RCC 7860 (cell line): ENCODE results near the gene ARL5B.
"Not testable (repeated sequence)": the region's sequence is repeated elsewhere in the genome, so short reads cannot be mapped to it uniquely, and the experiment has no call there.

Experiments used
- DNase-seq: peaks from one replicate; pipeline ENCODE4 v3.0.0-alpha.2; 2015; ENCODE audit warnings: low spot score
- FAIRE-seq: peaks from 2 replicates; lab custom pipeline; 2012; peaks lifted over from hg19 to GRCh38; lab: Jason Lieb, UNC

Gene ARL5B, protein sequence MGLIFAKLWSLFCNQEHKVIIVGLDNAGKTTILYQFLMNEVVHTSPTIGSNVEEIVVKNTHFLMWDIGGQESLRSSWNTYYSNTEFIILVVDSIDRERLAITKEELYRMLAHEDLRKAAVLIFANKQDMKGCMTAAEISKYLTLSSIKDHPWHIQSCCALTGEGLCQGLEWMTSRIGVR

DNA sequence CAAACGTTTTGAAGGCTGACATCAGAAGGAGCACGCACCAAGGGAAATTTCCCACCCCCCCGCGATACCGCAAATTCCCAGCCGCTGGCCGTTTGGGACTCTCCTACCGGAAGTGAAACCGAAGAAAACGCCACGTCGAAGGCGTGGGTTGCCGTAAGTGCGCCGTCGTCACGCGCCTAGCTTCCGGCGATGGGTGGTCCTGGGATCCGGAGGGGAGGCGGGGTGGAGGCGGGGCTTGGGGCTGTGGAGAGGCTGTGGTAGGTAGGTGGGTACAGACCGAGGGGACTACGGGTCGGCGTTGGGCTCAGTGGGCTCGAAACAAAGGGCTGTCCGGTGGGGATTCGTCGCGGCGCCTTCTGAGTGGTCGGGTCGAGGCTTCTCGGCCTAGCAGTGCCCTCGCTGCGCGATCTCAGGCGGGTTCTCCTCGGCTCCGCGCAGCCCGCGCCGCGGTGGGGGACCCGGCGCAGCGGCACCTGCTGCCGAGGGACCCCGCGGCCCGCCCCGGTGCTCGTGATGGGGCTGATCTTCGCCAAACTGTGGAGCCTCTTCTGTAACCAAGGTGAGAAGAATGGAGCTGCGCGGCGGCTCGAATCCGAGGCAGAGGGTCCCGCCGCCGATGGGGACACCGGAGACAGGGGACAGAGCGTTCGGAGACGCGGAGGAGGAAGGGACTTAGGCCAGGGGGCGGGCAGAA, at the start of gene ARL5B:
Gene ARL5B (plus strand): TSS at position 307 of the 694 bp plus-strand sequence. CDS start 207 bp downstream, at position 514.
- DNase-seq (peak; percentile 92), FAIRE-seq (peak; percentile 86)

DNA sequence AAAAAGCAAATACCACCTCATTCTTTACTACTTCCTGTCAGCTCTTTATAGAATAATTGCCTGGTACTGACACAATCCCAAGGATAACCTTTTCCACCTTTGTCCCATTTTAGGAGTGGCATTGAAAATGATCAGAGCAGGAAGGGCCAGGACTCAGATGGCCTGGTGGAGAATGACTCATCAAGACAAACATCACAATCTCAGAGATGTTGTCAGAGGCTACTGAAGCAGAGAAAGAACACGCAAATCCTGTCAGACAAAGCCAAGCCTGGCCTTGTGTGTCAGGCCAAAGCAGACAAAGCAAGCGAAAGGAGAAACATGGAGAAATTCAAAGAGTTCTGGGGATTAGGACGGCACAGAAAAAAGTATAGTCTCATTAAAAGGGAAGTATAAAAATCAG, 48.7 kb upstream of the ARL5B start:
- DNase-seq, result peak; percentile 94
- peak; percentile 98 for FAIRE-seq

DNA sequence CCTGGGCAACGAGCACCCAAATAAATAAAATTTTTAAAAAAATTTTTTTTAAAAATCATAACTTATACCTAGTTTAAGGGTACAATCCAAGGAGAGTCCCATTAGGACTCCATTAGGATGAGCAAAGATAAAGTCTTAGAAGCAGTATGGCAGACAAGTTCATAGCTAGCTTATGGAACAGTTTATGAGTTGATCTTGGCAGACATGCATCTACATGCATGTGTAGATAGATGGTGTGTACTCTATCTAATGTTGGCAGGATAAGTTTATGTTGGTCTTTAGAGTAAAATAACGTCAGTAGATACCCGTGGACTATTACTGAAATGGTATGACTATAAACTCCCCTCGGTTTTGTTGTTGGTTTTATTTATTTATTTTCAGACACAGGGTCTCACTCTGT, 48.1 kb upstream of the ARL5B start:
- DNase-seq (no peak), FAIRE-seq (no peak)

DNA sequence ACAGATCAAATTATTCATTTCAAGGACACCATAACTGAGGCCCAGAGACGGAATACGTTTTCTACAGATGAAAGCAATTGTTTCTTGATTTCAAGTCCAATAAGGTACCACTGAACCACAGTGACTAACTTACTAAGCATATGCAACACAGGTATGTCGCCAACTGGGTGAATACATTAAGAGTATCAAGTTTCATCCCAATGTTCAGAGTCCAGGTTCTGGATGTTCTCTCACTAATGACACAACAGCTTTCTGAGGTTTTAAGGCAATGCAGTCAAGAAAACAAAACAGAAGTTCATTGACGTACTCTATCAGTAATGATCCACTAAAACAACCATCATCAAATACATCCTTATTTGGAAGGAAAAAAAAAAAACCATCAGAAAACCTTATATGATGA, 43.6 kb upstream of the ARL5B start:
- FAIRE-seq (no peak), DNase-seq (no peak)

DNA sequence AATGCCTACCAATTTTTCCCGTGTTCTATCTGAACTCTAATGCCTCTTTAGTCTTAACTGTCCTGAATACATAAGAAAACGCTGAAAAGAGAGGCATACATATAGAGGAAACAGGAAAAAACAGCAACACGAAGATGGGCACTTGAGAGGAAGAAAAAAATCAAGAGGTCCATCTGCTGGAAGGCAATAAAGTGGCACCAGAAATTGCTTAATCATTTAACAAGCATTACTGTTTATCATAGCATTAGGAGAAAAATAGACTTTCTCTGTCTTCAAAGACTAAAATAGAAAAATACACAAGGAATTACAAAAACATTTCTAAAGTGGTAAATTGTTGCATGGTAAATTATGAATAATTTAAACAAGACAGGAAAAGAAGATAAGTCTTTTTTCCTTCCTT, 42.9 kb upstream of the ARL5B start:
- FAIRE-seq, result no peak
- DNase-seq, result no peak

DNA sequence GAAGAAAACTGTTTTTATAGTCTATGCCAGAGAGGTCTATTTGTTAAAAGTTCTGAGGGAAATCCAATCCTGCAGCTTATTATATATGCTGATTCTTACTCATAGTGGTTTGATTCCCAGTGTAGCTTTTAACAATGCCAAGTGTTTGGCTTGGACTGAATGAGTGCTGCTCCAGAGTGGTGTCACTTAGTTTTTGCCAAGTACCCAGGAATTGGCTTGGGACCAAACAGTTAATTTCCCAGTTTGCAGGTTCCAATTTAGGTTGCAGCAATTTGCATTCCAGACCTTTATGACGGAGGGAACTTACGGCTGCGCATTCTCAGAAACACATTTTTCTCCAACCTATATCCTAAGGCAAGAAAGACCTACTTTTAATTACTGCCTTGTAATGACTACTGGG, 40.2 kb upstream of the ARL5B start:
- DNase-seq, result no peak

DNA sequence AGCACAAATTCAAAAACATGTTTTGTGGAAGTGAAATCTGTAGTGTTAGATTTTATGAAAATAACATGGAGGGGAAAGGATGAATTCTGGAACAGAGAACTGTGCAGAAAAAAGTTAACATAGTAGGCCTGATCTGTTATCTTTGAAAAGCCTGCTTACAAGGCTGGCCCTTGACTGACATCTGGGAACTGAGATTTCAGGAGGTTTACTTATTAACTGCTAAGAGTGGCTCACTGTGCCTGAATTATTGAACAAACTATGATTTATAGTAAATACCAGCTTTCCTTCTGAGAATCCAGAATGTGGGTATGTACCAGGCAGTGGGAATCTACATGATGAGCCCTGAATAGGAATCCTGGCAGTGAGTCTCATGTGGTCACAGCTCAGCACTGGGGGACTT, 38.4 kb upstream of the ARL5B start:
- DNase-seq, result no peak
- FAIRE-seq, result no peak

More for the DNA sequence above, 40.2 kb upstream of the ARL5B start:
- FAIRE-seq, result no peak

DNA sequence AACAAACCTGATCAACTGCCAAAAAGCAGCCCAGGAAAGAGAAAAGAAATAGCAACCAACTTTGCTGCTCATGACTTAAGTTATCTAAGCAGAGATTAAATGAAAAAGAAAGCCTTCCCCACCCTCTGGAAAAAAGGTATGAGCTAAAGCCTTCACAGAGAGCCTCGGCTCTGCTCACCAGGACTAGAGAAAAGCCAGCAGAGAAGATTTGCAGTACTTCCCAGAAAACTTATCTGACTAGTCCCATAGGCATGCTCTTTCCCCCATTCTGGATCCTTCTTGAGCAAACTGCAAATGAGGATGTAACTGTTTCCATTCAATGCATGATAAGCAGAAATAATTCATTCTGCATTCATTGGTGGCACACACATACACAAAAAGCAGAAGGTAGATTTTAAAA, 35.6 kb upstream of the ARL5B start:
- not testable (repeated sequence) for FAIRE-seq, DNase-seq

DNA sequence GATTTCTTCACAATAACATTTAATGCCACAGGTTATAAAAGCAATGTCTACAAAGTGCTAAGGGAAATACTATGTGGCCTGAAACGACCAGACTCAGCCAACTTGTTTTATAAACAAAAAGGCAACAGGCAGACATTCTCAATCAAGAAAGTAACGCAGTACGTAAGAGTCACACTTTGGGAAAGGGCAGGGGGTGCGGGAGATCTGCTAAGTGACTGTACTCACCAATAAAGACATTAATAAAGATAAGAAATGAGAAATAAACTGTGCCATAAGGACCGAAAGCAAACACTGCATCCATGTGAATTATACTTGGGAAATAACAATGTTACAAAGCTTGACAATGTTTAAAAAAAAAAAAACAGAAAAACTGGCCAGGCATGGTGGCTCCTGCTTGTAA, 33.3 kb upstream of the ARL5B start:
- FAIRE-seq, result no peak
- no peak for DNase-seq

DNA sequence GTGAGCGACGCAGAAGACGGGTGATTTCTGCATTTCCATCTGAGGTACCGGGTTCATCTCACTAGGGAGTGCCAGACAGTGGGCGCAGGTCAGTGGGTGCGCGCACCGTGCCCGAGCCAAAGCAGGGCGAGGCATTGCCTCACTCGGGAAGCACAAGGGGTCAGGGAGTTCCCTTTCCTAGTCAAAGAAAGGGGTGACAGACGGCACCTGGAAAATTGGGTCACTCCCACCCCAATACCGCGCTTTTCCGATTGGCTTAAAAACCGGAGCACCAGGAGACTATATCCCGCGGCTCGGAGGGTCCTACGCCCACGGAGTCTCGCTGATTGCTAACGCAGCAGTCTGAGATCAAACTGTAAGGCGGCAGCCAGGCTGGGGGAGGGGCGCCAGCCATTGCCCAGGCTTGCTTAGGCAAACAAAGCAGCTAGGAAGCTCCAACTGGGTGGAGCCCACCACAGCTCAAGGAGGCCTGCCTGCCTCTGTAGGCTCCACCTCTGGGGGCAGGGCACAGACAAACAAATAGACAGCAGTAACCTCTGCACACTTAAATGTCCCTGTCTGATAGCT, 31.7 kb upstream of the ARL5B start:
- FAIRE-seq, result not testable (repeated sequence)

DNA sequence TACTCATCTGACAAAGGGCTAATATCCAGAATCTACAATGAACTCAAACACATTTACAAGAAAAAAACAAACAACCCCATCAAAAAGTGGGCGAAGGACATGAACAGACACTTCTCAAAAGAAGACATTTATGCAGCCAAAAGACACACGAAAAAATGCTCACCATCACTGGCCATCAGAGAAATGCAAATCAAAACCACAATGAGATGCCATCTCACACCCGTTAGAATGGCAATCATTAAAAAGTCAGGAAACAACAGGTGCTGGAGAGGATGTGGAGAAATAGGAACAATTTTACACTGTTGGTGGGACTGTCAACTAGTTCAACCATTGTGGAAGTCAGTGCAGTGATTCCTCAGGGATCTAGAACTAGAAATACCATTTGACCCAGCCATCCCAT, 26.7 kb upstream of the ARL5B start:
- FAIRE-seq, DNase-seq: not testable (repeated sequence)

More for the DNA sequence above, 31.7 kb upstream of the ARL5B start:
- peak; percentile 22 for DNase-seq

DNA sequence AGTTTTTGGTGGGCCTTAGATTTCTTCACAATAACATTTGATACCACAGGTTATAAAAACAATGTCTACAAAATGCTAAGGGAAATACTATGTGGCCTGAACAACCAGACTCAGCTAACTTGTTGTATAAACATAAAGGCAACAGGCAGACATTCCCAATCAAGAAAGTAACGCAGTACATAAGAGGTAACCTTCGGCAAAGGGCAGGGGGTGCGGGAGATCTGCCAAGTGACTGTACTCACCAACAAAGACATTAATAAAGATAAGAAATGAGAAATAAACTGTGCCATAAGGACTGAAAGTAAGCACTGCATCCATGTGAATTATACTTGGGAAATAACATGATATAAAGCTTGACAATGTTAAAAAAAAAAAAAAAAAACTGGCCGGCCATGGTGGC, 23.2 kb upstream of the ARL5B start:
- no peak for FAIRE-seq

DNA sequence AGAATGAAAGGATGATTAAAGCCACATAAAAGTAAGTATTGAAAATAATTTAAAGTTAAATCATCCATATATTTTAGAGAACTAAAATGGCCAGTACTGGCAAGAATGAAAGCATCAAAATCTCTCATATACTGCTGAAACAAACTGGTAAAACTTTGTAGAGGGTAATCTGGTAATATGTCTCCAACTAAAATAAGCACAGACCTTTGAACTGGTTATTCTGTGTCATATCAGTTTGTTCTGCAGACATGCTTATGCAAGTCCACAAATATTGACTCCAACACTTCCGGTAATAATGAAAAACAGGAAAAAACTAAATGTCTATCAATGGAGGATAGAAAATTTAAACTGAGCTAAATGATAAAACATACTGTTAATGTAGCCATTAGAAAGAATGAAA, 21.8 kb upstream of the ARL5B start:
- FAIRE-seq, DNase-seq: not testable (repeated sequence)

More for the DNA sequence above, 23.2 kb upstream of the ARL5B start:
- no peak for DNase-seq

DNA sequence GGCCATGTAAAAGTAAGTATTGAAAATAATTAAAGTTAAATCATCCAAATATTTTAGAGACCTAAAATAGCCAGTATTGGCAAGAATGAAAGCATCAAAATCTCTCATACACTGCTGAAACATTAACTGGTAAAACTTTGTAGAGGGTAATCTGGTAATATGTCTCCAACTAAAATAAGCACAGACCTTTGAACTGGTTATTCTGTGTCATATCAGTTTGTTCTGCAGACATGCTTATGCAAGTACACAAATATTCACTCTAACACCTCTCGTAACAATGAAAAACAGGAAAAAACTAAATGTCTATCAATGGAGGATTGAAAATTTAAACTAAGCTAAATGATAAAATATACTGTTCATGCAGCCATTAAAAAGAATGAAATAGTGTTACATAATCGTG, 19.5 kb upstream of the ARL5B start:
- not testable (repeated sequence) for FAIRE-seq, DNase-seq

DNA sequence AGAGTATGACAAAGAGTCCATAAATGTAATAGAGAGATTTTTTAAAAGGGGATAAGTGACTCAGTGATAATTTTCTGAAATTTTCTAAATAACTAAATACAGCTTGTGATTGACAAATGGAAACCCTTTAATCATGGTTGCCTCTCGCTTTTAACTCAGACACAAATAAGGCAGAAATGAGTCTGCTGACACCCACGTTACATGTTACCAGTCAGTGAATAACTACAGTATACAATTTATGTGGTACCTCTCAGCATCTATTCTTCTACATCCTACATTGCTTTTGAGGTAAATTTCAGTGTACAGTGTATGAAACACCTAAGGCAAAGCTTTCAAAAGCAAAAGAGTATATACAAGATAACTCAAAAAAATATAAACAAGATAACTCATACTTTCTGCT, 12.1 kb upstream of the ARL5B start:
- FAIRE-seq, result no peak

DNA sequence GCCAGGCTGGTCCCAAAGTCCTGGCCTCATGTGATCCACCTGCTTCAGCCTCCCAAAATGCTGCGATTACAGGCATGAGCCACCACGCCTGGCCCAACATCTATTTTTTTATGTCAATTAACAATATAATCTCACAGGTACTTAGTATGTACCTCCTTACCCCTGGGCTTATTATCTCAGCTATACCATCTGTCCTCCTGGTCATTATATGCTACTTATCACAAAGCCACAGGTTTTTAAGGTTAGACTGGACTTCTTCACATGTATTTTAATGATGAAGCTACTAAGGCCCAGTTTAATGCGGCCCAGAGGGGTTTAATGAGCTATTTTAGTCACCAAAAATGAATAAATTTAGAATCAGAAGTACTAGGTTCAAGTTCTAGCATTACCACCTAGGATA, 11.3 kb upstream of the ARL5B start:
- no peak for FAIRE-seq
- no peak for DNase-seq

More for the DNA sequence above, 12.1 kb upstream of the ARL5B start:
- no peak for DNase-seq

DNA sequence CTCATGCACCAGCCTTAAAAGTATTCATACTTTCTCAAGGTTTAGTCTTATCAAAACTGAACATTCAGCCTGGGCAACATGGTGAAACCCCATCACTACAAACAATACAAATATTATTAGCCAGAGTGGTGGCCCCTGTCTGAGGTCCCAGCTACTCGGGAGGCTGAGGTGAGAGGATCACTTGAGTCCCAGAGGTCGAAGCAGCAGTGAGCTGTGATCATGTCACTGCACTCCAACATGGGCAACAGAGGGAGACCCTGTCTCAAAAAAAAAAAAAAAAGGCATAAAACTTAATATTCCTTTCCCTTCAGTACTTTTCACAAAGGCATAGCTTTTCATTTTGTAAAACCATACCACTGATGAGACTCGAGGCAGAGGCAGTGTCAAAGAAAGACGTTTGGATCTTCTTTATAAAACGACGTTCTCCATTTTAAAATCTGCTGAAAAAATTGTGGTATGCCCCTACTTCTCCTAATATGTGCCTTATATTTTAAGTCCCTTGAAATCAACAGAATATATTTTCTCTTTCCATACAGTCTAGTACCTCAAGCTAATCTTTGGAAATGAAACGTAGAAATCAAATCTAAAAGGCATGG, 9.8 kb upstream of the ARL5B start:
- no peak for DNase-seq
- FAIRE-seq, result no peak

DNA sequence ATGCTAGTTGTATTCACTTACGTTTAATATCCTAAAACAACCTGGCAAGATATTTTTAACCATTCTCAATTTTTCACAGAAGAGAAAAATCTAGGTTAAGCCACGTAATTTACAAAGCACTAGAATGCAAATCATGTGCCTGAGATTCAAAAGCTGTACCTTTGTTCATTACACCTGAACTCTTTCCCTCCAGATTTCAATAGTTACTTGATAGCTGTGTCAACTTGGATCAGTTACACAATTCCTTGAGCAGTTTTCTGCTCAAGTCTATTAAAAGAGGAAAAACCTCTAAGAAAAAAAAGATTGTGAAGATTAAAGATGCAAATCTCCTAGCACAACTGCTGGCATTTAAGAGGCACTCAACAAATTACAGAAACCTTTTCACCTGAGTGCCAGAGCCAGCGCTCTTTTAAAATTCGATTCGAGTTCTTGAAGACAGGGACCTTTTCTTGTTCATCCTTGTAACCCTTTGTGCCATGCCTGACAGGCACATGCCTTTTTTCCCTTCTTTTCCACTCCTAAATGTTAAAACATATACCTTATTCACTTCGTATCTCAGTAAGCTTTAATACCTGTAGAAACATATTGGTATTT, 8.7 kb upstream of the ARL5B start:
- FAIRE-seq (no peak), DNase-seq (no peak)

DNA sequence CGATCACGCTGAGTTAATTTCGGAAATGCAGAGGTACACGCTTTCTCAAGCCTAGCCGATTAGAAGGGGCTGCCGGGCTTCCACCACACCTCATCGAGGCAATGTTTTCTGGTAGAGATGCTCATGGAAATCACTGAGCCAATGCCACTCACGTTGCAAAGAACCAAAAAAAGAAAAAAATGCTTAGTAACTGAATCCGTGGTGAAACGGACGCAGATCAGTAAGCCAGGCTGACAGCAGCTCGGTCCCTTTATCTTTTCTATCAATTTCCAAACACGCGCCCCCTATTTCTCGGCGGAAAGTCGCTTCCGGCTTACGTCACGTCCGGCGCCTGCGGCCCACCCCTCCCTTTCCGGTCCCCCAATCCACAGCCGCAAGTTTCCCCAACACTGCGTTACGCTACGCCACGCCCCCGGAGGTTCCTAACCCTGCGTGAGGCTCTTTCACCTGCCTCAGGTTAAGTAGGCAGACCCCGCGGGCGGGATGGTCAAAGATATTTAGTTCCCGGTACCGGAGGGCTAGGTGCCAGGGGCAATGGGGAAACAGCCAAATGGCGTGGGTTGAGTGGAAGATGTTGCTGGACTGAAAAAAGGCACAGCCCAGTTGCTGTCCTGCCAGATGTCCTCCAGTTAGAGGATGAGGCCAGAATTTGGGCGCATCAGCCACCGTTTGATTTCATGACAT, 7.8 kb upstream of the ARL5B start, which contains the start of gene NSUN6:
Gene NSUN6 (minus strand): TSS at position 264 of the 684 bp plus-strand sequence. CDS start 384 bp downstream, outside the sequence.
- DNase-seq, result peak; percentile 56
- peak; percentile 75 for FAIRE-seq

DNA sequence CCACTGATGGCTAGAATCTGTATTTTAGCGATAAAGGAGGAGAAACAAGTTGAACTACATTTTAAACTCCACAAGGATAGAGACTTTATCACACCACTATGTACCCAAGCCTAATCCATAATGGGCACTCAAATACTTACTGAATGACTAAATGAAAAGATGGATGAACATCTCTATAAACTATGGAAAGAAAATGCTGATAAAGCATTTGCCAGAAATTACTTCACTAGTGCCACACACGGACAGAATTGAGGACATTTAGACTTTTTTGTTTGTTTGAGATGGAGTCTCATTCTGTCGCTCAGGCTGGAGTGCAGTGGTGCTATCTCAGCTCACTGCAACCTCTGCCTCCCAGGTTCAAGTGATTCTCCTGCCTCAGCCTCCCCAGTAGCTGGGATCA, 6.1 kb upstream of the ARL5B start:
- no peak for FAIRE-seq
- no peak for DNase-seq

DNA sequence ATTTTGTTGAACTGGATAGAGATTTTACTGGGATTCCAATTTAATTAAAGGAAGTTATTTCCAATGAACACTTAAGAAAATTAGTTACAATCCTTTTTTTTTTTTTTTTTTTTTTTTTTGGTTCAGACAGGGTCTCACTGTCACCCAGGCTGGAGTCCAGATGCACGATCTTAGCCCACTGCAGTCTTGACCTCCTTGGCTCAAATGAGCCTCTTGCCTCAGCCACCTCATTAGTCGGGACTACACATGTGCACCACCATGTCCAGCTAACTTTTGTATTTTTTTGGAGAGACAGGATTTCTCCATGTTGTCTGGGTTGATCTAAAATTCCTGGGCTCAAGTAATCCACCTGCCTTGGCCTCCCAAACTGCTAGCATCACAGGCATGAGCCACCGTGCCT, 2.5 kb upstream of the ARL5B start:
- no peak for DNase-seq
- FAIRE-seq, result no peak
